HepG2 (cell line): ENCODE results near the gene IWS1.

Experiments
- DZIP1 ChIP-seq: sonication (generic); formaldehyde crosslinking; IDR thresholded peaks from 2 replicates; pipeline ENCODE4 v1.5.0; 2020; ENCODE audit warnings: mild to moderate bottlenecking, missing genetic modification reagents
- JUND ChIP-seq: sonication (generic); formaldehyde crosslinking; IDR thresholded peaks from 2 replicates; pipeline ENCODE4 v1.8.0; 2022; ENCODE audit warnings: mild to moderate bottlenecking, missing genetic modification reagents
- KLF9 ChIP-seq: IDR thresholded peaks from 2 replicates; pipeline ENCODE4 v1.6.1; 2016; ENCODE audit warnings: low read depth
- NFE2L1 ChIP-seq: sonication (generic); formaldehyde crosslinking; IDR thresholded peaks from 2 replicates; pipeline ENCODE4 v1.4.0; 2020; ENCODE audit warnings: missing genetic modification reagents, mild to moderate bottlenecking, borderline replicate concordance
- POLR2A ChIP-seq, 2 experiments: IDR thresholded peaks; 2 replicates each; pipeline ENCODE4 v1.6.1; 2011; ENCODE audit warnings: low read depth in 2 of 2, low read length in 2 of 2, mild to moderate bottlenecking in 1 of 2, moderate library complexity in 1 of 2; ENCODE audit not compliant: insufficient read depth in 1 of 2
- RBM22 ChIP-seq: fragments of 200-400 bp; formaldehyde crosslinking; optimal IDR thresholded peaks from 2 replicates; pipeline ENCODE3; 2017; ENCODE audit warnings: mild to moderate bottlenecking, low read length, moderate library complexity
- SPEN ChIP-seq: sonication (generic); formaldehyde crosslinking; IDR thresholded peaks from 2 replicates; pipeline ENCODE4 v1.5.1; 2020; ENCODE audit warnings: low read depth, mild to moderate bottlenecking, missing genetic modification reagents
- ZNF274 ChIP-seq: sonication (generic); formaldehyde crosslinking; IDR thresholded peaks from 2 replicates; pipeline ENCODE4 v1.5.1; 2020; ENCODE audit warnings: mild to moderate bottlenecking, missing genetic modification reagents
- ZNF605 ChIP-seq: sonication (generic); formaldehyde crosslinking; IDR thresholded peaks from 2 replicates; pipeline ENCODE4 v1.8.0; 2022; ENCODE audit warnings: mild to moderate bottlenecking, missing genetic modification reagents
- TF ChIP-seq, protein P1 (sequence below): sonication (generic); formaldehyde crosslinking; IDR thresholded peaks from 2 replicates; pipeline ENCODE4 v1.4.0; 2020; ENCODE audit warnings: missing genetic modification reagents

GRCh38 chr2:127453392-127454171, 72.7 kb downstream of the IWS1 start:
- TF ChIP-seq POLR2A (IDR thresholded peaks at IDR 0.05; ENCODE audit: insufficient read depth in 1 of 2, low read depth in 2 of 2, low read length in 2 of 2) (peak; percentile 18 to 43; a peak in 1 of 4 replicates), DZIP1 (CRISPR knock-in tag) (0 out of 2 replicates have a peak, but pooled peaks have one; percentile 38), RBM22 (no peak), NFE2L1 (CRISPR knock-in tag) (no peak), SPEN (0 out of 2 replicates have a peak, but pooled peaks have one; percentile 29), ZNF274 (CRISPR knock-in tag) (no peak; the same call in 1 of the 2 replicates), KLF9 (CRISPR knock-in tag) (no peak), JUND (CRISPR knock-in tag) (no peak), ZNF605 (peak; percentile 83; the same call in 1 of the 2 replicates)
- TF ChIP-seq, protein P1, sequence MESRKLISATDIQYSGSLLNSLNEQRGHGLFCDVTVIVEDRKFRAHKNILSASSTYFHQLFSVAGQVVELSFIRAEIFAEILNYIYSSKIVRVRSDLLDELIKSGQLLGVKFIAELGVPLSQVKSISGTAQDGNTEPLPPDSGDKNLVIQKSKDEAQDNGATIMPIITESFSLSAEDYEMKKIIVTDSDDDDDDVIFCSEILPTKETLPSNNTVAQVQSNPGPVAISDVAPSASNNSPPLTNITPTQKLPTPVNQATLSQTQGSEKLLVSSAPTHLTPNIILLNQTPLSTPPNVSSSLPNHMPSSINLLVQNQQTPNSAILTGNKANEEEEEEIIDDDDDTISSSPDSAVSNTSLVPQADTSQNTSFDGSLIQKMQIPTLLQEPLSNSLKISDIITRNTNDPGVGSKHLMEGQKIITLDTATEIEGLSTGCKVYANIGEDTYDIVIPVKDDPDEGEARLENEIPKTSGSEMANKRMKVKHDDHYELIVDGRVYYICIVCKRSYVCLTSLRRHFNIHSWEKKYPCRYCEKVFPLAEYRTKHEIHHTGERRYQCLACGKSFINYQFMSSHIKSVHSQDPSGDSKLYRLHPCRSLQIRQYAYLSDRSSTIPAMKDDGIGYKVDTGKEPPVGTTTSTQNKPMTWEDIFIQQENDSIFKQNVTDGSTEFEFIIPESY (CRISPR knock-in tag) = peak; percentile 85
